ENCODE data around the gene IREB2. TPM values are rescaled to one million over a fixed set of nuclear protein-coding genes. Genes with fewer than 3 reads are reported as not detected.

IREB2 gene
- total RNA-seq, 1 donor from 2014 or later = 82.4 TPM

- Mint-ChIP-seq H3K27me3 (ENCODE audit: unreplicated experiment) (no peaks in the 10 kb centered on the region), H3K36me3 (ENCODE audit: unreplicated experiment) (no peaks in the 10 kb centered on the region), H3K9me3 (ENCODE audit: unreplicated experiment) (no peaks in the 10 kb centered on the region), H3K4me3 (ENCODE audit: unreplicated experiment) (no peak overlapping the region), H3K4me1 (ENCODE audit: low read depth, unreplicated experiment) (no peaks in the 10 kb centered on the region), H3K27ac (ENCODE audit: unreplicated experiment) (no peak overlapping the region)
- no peak for DNase-seq
- no peak for TF ChIP-seq CTCF (IDR thresholded peaks at IDR 0.05; ENCODE audit: partially characterized antibody, unreplicated experiment)
Measured at GRCh38 chr15:78479650-78480049, 41.6 kb downstream of the IREB2 start.

- no peak for DNase-seq
- no peak for TF ChIP-seq CTCF (IDR thresholded peaks at IDR 0.05; ENCODE audit: partially characterized antibody, unreplicated experiment)
- H3K9me3 Mint-ChIP-seq (ENCODE audit: unreplicated experiment) = no peaks in the 10 kb centered on the region
- H3K4me3 Mint-ChIP-seq (ENCODE audit: unreplicated experiment) = no peak overlapping the region
- H3K27me3 Mint-ChIP-seq (ENCODE audit: unreplicated experiment) = no peaks in the 10 kb centered on the region
- no peak overlapping the region for H3K27ac Mint-ChIP-seq (ENCODE audit: unreplicated experiment)
- no peaks in the 10 kb centered on the region for H3K4me1 Mint-ChIP-seq (ENCODE audit: low read depth, unreplicated experiment)
- no peaks in the 10 kb centered on the region for H3K36me3 Mint-ChIP-seq (ENCODE audit: unreplicated experiment)
Measured at GRCh38 chr15:78481917-78482316, 43.9 kb downstream of the IREB2 start.

DNA sequence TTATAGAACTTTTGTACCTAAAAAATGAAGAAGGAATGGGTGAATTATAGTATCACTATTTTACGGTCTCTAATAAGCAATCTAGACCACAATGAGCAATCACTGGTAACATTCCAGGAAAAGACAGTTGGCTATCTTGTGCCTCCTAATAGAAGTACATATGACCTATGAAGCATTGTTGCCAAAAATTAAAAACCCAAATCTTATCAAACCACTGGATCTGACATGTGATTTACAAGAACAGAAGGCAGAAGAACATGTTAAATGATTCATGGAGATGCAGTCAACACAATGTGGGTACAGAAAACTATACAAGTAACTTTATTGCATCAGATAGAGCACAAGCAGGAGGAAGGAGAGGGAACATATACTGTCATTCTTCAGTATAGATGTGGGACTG lies 54.9 kb downstream of the IREB2 start:
- H3K4me1 Mint-ChIP-seq (ENCODE audit: low read depth, unreplicated experiment) = peaks cover 29% of the 10 kb centered on the region
- no peak for TF ChIP-seq CTCF (IDR thresholded peaks at IDR 0.05; ENCODE audit: partially characterized antibody, unreplicated experiment)
- H3K27me3 Mint-ChIP-seq (ENCODE audit: unreplicated experiment) = no peaks in the 10 kb centered on the region
- H3K36me3 Mint-ChIP-seq (ENCODE audit: unreplicated experiment) = no peaks in the 10 kb centered on the region
- H3K9me3 Mint-ChIP-seq (ENCODE audit: unreplicated experiment) = peaks cover 2% of the 10 kb centered on the region
- H3K4me3 Mint-ChIP-seq (ENCODE audit: unreplicated experiment) = no peak overlapping the region
- DNase-seq = no peak
- peak overlapping the region; percentile 65 for H3K27ac Mint-ChIP-seq (ENCODE audit: unreplicated experiment)

GRCh38 chr15:78501857-78502256 lies 63.8 kb downstream of the IREB2 start:
- H3K36me3 Mint-ChIP-seq (ENCODE audit: unreplicated experiment) = peaks cover 5% of the 10 kb centered on the region
- H3K27me3 Mint-ChIP-seq (ENCODE audit: unreplicated experiment) = no peaks in the 10 kb centered on the region
- H3K9me3 Mint-ChIP-seq (ENCODE audit: unreplicated experiment) = peaks cover under 1% of the 10 kb centered on the region
- no peak for DNase-seq
- no peak overlapping the region for H3K27ac Mint-ChIP-seq (ENCODE audit: unreplicated experiment)
- TF ChIP-seq CTCF (IDR thresholded peaks at IDR 0.05; ENCODE audit: partially characterized antibody, unreplicated experiment) = no peak
- H3K4me1 Mint-ChIP-seq (ENCODE audit: low read depth, unreplicated experiment) = peaks cover 2% of the 10 kb centered on the region
- H3K4me3 Mint-ChIP-seq (ENCODE audit: unreplicated experiment) = no peak overlapping the region

GRCh38 chr15:78502641-78503040 lies 64.6 kb downstream of the IREB2 start:
- Mint-ChIP-seq H3K27ac (ENCODE audit: unreplicated experiment) (no peak overlapping the region), H3K36me3 (ENCODE audit: unreplicated experiment) (peaks cover 5% of the 10 kb centered on the region), H3K4me3 (ENCODE audit: unreplicated experiment) (no peak overlapping the region), H3K4me1 (ENCODE audit: low read depth, unreplicated experiment) (peaks cover 4% of the 10 kb centered on the region), H3K27me3 (ENCODE audit: unreplicated experiment) (no peaks in the 10 kb centered on the region), H3K9me3 (ENCODE audit: unreplicated experiment) (peaks cover 3% of the 10 kb centered on the region)
- no peak for DNase-seq
- TF ChIP-seq CTCF (IDR thresholded peaks at IDR 0.05; ENCODE audit: partially characterized antibody, unreplicated experiment) = no peak

Measured in glutamatergic neuron (in vitro differentiated cells).